OCI-LY1 (cell line): ENCODE data around the gene BTBD16.

Experiments used
- EZH2 ChIP-seq: fragments of 200-600 bp; sonication (generic), shearing (Covaris generic); IDR thresholded peaks from 2 replicates; pipeline ENCODE4 v1.8.0; 2017; ENCODE audit warnings: borderline replicate concordance, mixed run types, mild to moderate bottlenecking, antibody characterized with exemption, low read length, moderate library complexity, mixed read lengths
- TF ChIP-seq, protein P1 (sequence below): fragments of 200-600 bp; sonication (generic), shearing (Covaris generic); IDR thresholded peaks from 2 replicates; pipeline ENCODE4 v1.5.1; 2017; ENCODE audit warnings: mild to moderate bottlenecking, antibody characterized with exemption, low read length, moderate library complexity, mixed read lengths

DNA sequence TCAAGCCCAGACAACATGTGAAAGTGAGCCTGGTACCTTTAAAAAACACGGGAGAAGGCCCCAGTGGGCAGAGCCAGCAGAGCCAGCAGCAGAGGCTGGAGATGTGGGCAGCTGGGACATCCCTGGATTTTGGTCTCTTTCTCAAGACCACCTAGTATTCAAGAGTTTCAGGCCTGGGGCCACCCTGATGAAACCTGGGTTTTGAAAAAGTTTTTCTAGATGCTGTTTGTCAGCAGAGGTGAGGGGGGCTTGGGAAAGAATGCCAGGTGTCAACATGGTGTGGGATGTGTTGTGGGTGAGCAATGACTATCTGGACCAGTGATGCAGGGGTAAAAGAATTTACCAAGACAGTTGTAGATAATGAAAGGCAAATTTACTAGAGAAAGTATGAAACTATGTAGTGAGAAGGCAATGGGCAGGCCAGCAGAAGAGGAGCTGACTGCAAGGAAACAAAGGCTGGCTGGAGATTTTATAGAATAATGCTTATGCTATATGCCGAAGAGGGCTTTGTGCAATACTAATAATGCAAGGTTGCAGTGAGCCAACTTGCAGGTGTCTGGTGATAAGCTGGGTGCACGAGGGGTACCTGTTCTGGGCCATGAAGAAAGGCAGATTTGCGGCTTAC lies 75.3 kb downstream of the BTBD16 start:
- TF ChIP-seq, protein P1, sequence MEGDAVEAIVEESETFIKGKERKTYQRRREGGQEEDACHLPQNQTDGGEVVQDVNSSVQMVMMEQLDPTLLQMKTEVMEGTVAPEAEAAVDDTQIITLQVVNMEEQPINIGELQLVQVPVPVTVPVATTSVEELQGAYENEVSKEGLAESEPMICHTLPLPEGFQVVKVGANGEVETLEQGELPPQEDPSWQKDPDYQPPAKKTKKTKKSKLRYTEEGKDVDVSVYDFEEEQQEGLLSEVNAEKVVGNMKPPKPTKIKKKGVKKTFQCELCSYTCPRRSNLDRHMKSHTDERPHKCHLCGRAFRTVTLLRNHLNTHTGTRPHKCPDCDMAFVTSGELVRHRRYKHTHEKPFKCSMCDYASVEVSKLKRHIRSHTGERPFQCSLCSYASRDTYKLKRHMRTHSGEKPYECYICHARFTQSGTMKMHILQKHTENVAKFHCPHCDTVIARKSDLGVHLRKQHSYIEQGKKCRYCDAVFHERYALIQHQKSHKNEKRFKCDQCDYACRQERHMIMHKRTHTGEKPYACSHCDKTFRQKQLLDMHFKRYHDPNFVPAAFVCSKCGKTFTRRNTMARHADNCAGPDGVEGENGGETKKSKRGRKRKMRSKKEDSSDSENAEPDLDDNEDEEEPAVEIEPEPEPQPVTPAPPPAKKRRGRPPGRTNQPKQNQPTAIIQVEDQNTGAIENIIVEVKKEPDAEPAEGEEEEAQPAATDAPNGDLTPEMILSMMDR, result no peak
- TF ChIP-seq EZH2, result no peak
